ENCODE results near the gene SMKR1.
"Not testable (repeated sequence)": the region's sequence is repeated elsewhere in the genome, so short reads cannot be mapped to it uniquely, and the experiment has no call there.

SMKR1 gene

DNA sequence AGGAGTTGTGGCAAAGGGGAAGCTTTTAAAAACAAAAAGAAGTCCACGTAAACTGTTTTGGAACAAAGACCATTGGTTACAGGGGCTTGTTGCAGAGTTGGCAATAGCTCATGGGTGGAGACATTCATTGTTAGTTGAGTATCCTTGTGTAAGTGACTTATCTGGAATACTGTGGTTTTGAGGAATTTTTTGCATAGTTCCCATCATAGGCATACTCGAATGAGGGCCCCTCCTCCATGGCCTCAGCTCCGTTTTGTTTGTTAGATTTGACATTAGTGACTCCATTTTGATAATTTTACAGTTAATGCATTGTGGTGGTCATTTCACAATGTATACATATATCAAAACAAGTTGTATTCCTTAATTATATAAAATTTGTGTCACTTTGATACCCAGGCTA lies 12.8 kb upstream of the SMKR1 start:
- no peak for DNase-seq

DNA sequence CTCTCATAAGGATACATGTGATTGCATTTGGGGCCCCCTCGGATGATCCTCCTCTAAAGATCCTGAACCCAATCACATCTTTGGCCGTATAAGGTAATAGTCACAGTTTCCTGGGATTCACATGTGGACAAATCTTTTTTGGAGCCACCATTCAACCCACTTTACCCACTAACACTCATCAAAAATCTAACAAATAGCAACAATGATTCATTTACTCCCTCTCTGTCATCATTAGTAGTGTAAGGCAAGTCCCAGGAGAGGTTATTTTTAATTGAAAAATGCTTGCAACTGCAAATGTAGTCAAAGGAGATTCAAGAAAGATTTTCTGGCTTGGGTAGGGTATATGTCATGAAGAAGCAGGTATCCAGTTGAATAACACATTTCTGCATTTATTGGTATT lies 9.9 kb upstream of the SMKR1 start:
- DNase-seq, result no peak

DNA sequence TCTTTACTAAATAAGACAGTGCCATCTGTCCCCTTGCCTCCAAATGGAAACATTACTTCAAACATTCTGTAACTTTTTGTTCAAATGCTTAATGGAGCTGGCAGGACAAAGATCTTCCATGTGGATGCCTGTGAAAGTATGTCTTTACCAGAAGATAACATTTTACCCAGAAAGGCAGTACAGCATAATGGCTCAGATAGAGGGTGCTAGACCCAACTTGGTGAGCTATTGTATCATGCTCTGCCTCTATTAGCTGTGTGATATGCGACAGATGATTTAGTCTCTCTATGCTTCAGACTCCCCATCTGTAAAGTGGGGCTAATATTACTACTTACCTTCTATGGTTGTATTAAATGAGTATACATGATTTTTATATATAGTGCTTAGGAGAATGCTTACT lies 8.8 kb upstream of the SMKR1 start:
- DNase-seq, result no peak

GRCh38 chr7:129494041-129494440 lies 8.3 kb upstream of the SMKR1 start:
- DNase-seq, result no peak

DNA sequence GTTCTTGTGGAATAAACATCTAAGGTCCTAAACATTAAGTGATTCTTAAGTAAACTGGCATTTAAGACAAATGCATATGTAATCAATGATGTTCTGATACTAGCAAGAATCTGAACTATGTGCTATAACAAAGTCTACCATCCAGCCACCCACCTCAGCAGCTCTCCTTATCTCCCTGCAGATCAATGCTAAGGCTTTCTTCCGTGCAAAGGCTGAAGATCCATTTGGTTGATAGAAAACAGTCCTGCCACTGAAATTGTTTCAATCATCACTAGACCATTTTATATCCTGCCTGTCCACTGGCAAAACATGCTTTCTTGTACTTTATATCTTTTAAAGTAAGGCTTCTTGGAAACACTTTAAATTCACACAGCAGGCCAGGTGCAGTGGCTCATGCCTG lies 6.3 kb upstream of the SMKR1 start:
- no peak for DNase-seq

- no peak for DNase-seq
Measured at GRCh38 chr7:129496653-129497052, 5.7 kb upstream of the SMKR1 start.

GRCh38 chr7:129497156-129497555 lies 5.2 kb upstream of the SMKR1 start:
- no peak for DNase-seq

- DNase-seq, result no peak
Measured at GRCh38 chr7:129498021-129498420, 4.3 kb upstream of the SMKR1 start.

DNA sequence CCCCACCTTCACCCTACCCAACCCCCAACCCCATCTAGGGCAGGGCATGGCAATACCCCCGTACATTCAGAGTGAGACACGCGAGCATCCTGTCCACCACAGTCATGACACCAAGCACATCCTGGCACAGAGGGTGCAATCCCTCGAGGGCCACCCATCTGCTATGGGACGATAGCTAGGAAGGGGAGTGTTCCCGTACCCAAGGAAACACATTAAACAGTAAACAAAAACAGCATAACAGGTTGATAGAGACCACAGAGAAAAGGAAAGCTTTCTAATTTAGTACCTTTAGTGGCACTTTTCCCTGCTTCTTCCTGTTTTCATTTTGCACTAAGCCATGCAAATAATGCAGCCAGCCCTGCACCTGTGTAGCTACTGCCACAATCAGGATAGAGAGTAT lies 2.3 kb upstream of the SMKR1 start:
- no peak for DNase-seq

DNA sequence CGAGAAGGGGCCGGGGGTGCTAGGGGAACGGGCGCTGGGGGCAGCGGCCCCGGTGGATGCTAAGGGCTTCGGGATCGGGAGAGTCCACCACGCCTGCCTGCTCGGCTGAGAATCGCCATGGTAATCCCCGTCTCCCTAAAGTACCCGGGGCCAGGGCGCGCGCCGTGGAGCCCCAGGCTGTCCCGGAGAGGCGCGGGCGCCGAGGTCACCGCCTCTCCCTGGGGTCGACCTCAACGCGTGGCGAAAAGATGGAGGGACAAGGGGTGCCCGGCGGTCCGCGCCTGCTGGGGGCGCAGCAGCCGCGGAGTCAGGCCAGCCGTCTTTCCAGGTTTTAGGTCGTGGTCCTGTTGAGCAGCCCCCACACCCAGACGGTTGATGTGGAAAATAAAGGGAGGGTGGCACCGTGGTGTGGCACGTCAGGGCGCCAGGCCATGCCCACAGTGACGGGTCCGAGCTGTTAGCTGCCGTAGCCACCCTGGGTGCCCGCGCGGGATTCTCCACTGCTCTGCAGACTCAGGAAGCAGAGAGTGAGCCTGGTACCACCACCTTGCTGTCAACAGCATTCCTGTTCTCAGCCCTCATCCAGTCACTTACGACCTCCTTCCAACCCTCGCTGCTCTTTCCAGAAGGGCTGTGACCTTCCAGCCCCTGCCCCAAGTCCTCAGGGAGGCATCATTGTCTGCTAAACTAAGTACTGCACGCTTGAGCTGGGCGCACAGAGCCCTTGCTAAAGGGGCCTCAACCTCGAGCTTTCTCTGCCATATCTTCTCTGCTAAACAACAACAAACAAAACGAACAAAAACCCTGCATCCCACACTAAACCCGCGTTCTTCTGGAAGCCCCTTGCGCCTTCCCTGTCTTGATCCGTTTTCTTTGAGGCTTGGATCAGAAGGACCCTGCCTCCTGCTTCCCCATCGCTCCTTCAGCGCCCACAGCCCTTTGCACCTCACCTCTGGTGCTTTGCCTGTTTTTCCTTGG lies 666 bp downstream of the SMKR1 start:
- DNase-seq, result no peak

- no peak for DNase-seq
Measured at GRCh38 chr7:129503725-129504124, 1.4 kb downstream of the SMKR1 start.

- no peak for DNase-seq
Measured at GRCh38 chr7:129512192-129512591, 9.9 kb downstream of the SMKR1 start.

DNA sequence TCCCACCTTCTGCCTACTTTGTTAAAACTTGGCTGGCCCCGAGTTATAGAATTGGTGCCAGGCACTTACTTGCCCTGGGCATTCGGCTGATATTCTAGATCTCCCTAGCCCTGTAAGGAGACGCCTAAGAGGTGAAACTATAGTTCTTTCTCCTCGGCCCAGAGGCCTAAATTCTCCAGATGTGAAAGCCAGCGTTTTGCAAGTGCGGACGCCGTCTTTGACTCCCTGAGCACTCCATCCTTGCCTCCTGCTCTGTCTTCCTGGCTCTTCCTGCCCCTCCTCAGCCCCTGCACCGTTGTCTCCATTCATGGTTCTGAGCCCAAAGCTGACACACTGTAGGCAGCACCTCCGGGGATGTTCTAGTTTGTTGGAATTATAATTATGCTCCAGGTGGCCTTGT lies 11.2 kb downstream of the SMKR1 start:
- no peak for DNase-seq

- no peak for DNase-seq
Measured at GRCh38 chr7:129514683-129515082, 12.4 kb downstream of the SMKR1 start.

DNA sequence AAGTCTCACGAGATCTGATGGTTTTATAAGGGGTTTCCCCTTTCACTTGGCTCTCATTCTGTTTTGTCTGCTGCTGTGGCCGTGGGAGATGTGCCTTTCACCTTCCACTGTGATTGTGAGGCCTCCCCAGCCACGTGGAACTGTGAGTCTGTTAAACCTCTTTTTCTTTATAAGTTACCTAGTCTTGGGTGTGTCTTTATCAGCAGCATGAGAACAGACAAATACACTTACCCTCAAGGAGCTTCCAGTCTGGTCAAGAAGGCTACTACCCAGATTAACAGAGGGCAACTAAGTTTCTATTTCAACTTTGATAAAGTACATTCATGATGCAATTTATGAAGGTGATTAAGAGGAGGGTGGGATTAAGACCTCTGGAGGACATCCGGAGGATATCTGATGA lies 13.1 kb downstream of the SMKR1 start:
- no peak for DNase-seq

- no peak for DNase-seq
Measured at GRCh38 chr7:129517931-129518330, 15.6 kb downstream of the SMKR1 start.

DNA sequence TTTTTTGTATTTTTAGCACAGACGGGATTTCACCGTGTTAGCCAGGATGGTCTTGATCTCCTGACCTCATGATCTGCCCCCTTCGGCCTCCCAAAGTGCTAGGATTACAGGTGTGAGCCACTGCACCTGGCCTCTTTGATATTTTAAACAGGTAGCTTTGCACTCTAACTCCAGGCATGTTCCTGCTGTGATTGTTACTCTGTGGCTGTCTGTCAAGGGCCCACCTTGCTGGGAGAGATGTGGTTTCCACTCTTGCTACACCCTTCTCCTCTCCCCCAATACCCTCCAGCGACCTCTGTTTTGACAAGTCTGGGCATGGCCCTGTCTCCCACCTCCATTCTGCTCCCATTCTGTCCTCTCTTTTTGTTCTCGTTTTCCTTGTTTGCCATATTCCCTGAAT lies 17.1 kb downstream of the SMKR1 start:
- DNase-seq, result no peak

DNA sequence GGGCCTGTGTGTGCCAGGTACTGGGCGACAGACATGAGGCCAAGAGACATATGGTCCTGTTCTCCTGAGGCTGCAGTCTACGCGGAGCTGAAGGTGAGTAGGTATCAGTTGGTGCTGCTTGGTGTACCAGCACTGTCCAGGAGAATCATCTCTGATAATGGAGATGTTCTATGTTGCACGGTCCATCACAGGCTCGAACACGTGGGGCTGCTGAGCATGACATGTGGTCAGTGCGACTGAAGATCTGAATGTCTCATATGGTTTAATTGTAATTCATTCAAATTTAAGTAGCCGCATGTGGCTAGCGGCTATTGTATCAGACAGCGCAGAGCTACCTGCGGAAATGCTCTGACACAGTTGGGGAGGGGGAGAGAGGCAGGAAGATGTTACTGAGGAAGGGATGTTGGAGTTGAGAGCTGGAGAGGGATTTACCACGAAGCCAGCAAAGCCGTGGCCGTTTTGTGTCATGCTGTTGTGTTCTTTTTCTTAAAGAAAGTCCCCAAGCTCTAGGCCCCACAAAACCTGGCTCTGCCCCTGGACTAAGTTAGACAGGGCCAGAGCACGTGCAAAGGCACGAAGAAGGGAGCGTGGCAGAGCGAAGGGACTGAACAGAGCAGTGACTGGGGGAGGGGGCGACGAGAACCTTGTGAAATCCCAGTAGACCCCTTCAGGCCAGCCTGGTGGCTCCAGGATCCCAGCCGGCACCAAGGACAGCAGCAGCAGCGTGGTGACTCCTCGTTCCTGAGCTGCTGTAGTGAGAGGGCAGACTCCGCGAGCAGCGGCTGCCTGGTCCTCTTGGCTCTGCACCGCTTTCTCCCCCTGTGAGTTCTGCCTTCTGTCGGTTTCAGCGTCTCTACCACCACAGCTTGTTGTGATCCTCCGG lies 20.0 kb downstream of the SMKR1 start:
- no peak for DNase-seq

- DNase-seq, result no peak
Measured at GRCh38 chr7:129522971-129523340, 20.6 kb downstream of the SMKR1 start.

GRCh38 chr7:129523924-129524323 lies 21.6 kb downstream of the SMKR1 start:
- no peak for DNase-seq

DNA sequence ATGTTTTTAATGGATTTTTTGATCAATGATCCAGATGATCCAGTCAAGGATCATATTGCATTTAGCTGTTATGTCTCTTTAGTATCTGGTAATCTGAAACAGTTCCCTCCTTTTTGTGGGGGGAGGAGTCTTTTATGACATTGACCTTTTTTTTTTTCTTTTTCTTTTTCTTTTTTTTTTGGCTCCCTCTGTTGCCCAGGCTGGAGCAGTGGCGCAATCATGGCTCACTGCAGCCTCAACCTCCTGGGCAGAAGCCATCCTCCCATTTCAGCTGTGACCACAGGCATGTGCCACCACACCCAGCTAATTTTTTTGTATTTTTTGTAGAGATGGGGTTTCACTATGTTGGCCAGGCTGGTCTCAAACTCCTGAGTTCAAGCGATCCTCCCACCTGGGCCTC lies 22.1 kb downstream of the SMKR1 start:
- DNase-seq, result not testable (repeated sequence)

GRCh38 chr7:129525225-129525862 lies 23.0 kb downstream of the SMKR1 start:
- no peak for DNase-seq

DNA sequence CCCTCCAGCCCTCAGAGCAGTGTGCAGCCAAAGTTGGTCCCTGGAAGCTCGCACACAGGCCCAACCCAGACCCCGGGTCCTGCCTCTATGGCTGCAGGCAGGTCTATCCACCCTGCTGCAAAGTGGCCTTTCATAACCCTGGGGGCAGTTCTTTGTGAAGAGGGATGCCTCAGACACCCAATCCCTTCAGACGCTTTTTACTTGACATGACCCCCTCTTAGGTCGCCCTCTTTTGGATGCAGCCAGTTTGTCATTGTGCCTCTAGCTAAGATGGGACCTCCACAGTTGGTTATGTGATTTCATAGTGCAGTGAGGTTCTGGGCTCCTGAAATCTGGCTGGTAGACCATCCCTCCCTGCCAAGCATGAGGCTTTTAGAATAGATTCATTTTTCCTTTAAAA lies 27.3 kb downstream of the SMKR1 start:
- no peak for DNase-seq
